Panc1 (cell line): ENCODE data around the gene C1orf146. TPM values are rescaled to one million over a fixed set of nuclear protein-coding genes. Genes with fewer than 3 reads are reported as not detected.

Experiments
- ATAC-seq: fragments of 200-7000 bp; cut with Tn5 transposase; 2 replicates; pipeline ENCODE4 v1.9.1; 2020; ENCODE audit warnings: mild to moderate bottlenecking, moderate library complexity
- BruUV-seq: library from RNA; stranded (reverse); fragments of 400-500 nt; replicated peaks from 2 replicates; lab custom pipeline; 2021; lab: Mats Ljungman, UMichigan
- CTCF ChIA-PET: fragments of 300-600 bp; sonication (Branson Sonifier 250); formaldehyde crosslinking; loops from one replicate; lab custom pipeline; 2022; ENCODE audit warnings: antibody characterized with exemption; lab: Charles Lee
- POLR2A ChIA-PET: fragments of 300-600 bp; sonication (Branson Sonifier 250); formaldehyde crosslinking; loops from one replicate; lab custom pipeline; 2022; ENCODE audit warnings: antibody characterized with exemption; lab: Charles Lee
- DNase-seq: peaks from one replicate; pipeline ENCODE4 v3.0.0-alpha.2; 2010; ENCODE audit warnings: low read depth, low spot score
- H3K27ac ChIP-seq: 2 replicates; pipeline ENCODE4 v1.5.1; 2011; ENCODE audit warnings: mild to moderate bottlenecking, low read length, inconsistent platforms
- H3K27me3 ChIP-seq: fragments of 200-500 bp; sonication (Bioruptor generic); 2 replicates; pipeline ENCODE4 v1.6.0; 2014; ENCODE audit warnings: low read length, inconsistent platforms; ENCODE audit not compliant: control insufficient read depth, insufficient read depth
- H3K36me3 ChIP-seq: fragments of 200-500 bp; sonication (Bioruptor generic); 2 replicates; pipeline ENCODE4 v1.5.1; 2014; ENCODE audit warnings: inconsistent platforms, mild to moderate bottlenecking, low read length, moderate library complexity; ENCODE audit not compliant: control insufficient read depth, insufficient read depth
- H3K4me1 ChIP-seq: 2 replicates; pipeline ENCODE4 v1.5.1; 2011; ENCODE audit warnings: inconsistent platforms, mild to moderate bottlenecking, low read length, moderate library complexity; ENCODE audit not compliant: control insufficient read depth, insufficient read depth
- H3K4me3 ChIP-seq, 2 experiments: 2 replicates each; pipeline ENCODE4 v1.5.1; 2011 to 2012; ENCODE audit warnings: low read depth in 2 of 2, low read length in 2 of 2, mild to moderate bottlenecking in 2 of 2, inconsistent platforms in 1 of 2, moderate library complexity in 1 of 2
- H3K9me3 ChIP-seq: fragments of 200-500 bp; sonication (Bioruptor generic); 2 replicates; pipeline ENCODE4 v1.5.1; 2014; ENCODE audit warnings: low read depth, mild to moderate bottlenecking, inconsistent platforms, low read length, moderate library complexity; ENCODE audit not compliant: control insufficient read depth, insufficient read depth
- CTCF ChIP-seq: fragments of 450-650 bp; IDR thresholded peaks from 2 replicates; pipeline ENCODE4 v1.5.1; 2017; ENCODE audit warnings: mild to moderate bottlenecking
- POLR2AphosphoS5 ChIP-seq: IDR thresholded peaks from 2 replicates; pipeline ENCODE4 v1.6.1; 2012; ENCODE audit warnings: mild to moderate bottlenecking, low read depth, low read length, moderate library complexity
- REST ChIP-seq, 2 experiments: IDR thresholded peaks; 2 replicates each; pipeline ENCODE4 v1.6.1; 2011 to 2012; ENCODE audit warnings: low read depth in 2 of 2, control low read depth in 1 of 2, low read length in 1 of 2, mild to moderate bottlenecking in 1 of 2, moderate library complexity in 1 of 2; ENCODE audit not compliant: insufficient read depth in 1 of 2
- SIN3A ChIP-seq: IDR thresholded peaks from 2 replicates; pipeline ENCODE4 v1.6.1; 2012; ENCODE audit warnings: low read depth, mild to moderate bottlenecking, low read length, moderate library complexity, borderline replicate concordance; ENCODE audit not compliant: insufficient read depth
- TCF7L2 ChIP-seq: IDR thresholded peaks from 2 replicates; pipeline ENCODE4 v1.6.1; 2011; ENCODE audit warnings: mild to moderate bottlenecking, low read depth, low read length, inconsistent platforms
- in situ Hi-C: cut with HindIII; loops from 2 replicates; pipeline ENCODE4 v1.10.0; 2016; ENCODE audit warnings: low sequenced_read_pairs, low pct_unique_long_range_greater_than_20kb
- intact Hi-C: fragments of 100-400 bp; cut with micrococcal nuclease; formaldehyde crosslinking; loops from one replicate; pipeline ENCODE4 v1.10.0; 2022; ENCODE audit not compliant: unreplicated experiment
- total RNA-seq: library from RNA; stranded (reverse); gene quantifications from one replicate; pipeline ENCODE4 v1.2.1, GENCODE V29; 2021; ENCODE audit not compliant: unreplicated experiment

C1orf146 gene
- total RNA-seq, 1 experiment from 2014 or later: not detected

- CTCF ChIA-PET: no interaction called here
- ATAC-seq: no peak
- BruUV-seq: no TSS peak
Measured at GRCh38 chr1:92169214-92170005, 48.3 kb upstream of the C1orf146 start.

GRCh38 chr1:92184632-92185031 is 33.1 kb upstream of the C1orf146 start:
- no peak for DNase-seq
- TF ChIP-seq REST (IDR thresholded peaks at IDR 0.05; ENCODE audit: insufficient read depth in 1 of 2, low read depth in 2 of 2, low read length in 1 of 2) (no peak), SIN3A (no peak), CTCF (no peak), POLR2AphosphoS5 (no peak), TCF7L2 (no peak)
- Histone ChIP-seq H3K9me3 (no peaks in the 10 kb centered on the region), H3K27ac (no peak overlapping the region), H3K27me3 (no peaks in the 10 kb centered on the region), H3K4me3 (no peak overlapping the region), H3K4me1 (no peaks in the 10 kb centered on the region), H3K36me3 (no peaks in the 10 kb centered on the region)
- in situ Hi-C loops: no loop called here
- no TSS peak for BruUV-seq
- ChIA-PET POLR2A (no interaction called here), CTCF (no interaction called here)
- no peak for ATAC-seq
- intact Hi-C loops: no loop called here

More at GRCh38 chr1:92169214-92170005, 48.3 kb upstream of the C1orf146 start:
- no peaks in the 10 kb centered on the region for H3K4me1 ChIP-seq
- H3K4me3 ChIP-seq: no peak overlapping the region
- H3K36me3 ChIP-seq: no peaks in the 10 kb centered on the region
- in situ Hi-C loops (no loop called here), intact Hi-C loops (no loop called here)
- DNase-seq: no peak
- no peaks in the 10 kb centered on the region for H3K9me3 ChIP-seq
- no peaks in the 10 kb centered on the region; the same call in none of the 2 replicates for H3K27me3 ChIP-seq
- no peak overlapping the region for H3K27ac ChIP-seq
- POLR2A ChIA-PET: interaction anchor here (0.6 kb wide), 1 partner anchor 25 kb away, joined by 3 read pairs; no protein-coding TSS in a partner anchor
- TF ChIP-seq TCF7L2 (no peak), REST (IDR thresholded peaks at IDR 0.05; ENCODE audit: insufficient read depth in 1 of 2, low read depth in 2 of 2, low read length in 1 of 2) (no peak), SIN3A (no peak), CTCF (no peak), POLR2AphosphoS5 (no peak)
